IMR-90 (cell line): Measurements from ENCODE around the gene DNAJC5. TPM values are rescaled to one million over a fixed set of nuclear protein-coding genes. Genes with fewer than 3 reads are reported as not detected.

Experiments
- ATAC-seq: fragments of 200-7000 bp; cut with Tn5 transposase; 2 replicates; pipeline ENCODE4 v1.9.1; 2020; ENCODE audit warnings: low read depth, mild to moderate bottlenecking, moderate library complexity
- BruUV-seq: library from RNA; stranded (reverse); fragments of 400-500 nt; replicated peaks from 2 replicates; lab custom pipeline; 2021; lab: Mats Ljungman, UMichigan
- CTCF ChIA-PET: fragments of 300-600 bp; formaldehyde crosslinking; extraction: SDS; loops from one replicate; lab custom pipeline; 2021; ENCODE audit warnings: antibody characterized with exemption; lab: Yijun Ruan, JAX
- POLR2A ChIA-PET: fragments of 300-600 bp; sonication (Branson Sonifier 250); formaldehyde crosslinking; loops from one replicate; lab custom pipeline; 2022; ENCODE audit warnings: antibody characterized with exemption; ENCODE audit not compliant: unreplicated experiment; lab: Charles Lee
- DNase-seq: peaks from one replicate; pipeline ENCODE4 v3.0.0; 2013
- H2AFZ ChIP-seq: replicated peaks from 2 replicates; pipeline ENCODE3; 2013; ENCODE audit warnings: low read length, mild to moderate bottlenecking; ENCODE audit not compliant: poor library complexity
- H2AK5ac ChIP-seq: 2 replicates; pipeline ENCODE4 v1.6.1; 2013; ENCODE audit warnings: low read depth, low read length, inconsistent platforms
- H2AK9ac ChIP-seq: replicated peaks from 2 replicates; pipeline ENCODE3; 2013; ENCODE audit warnings: mild to moderate bottlenecking, low read depth, low read length, moderate library complexity; ENCODE audit not compliant: poor library complexity
- H2BK120ac ChIP-seq: 2 replicates; pipeline ENCODE4 v1.6.1; 2013; ENCODE audit warnings: low read depth, low read length, inconsistent platforms
- H2BK15ac ChIP-seq: 3 replicates; pipeline ENCODE4 v1.6.1; 2013; ENCODE audit warnings: low read depth, low read length, inconsistent platforms
- H2BK20ac ChIP-seq: 2 replicates; pipeline ENCODE4 v1.6.1; 2013; ENCODE audit warnings: low read depth, mild to moderate bottlenecking, inconsistent platforms, low read length, moderate library complexity
- H2BK5ac ChIP-seq: 2 replicates; pipeline ENCODE4 v1.6.1; 2013; ENCODE audit warnings: mild to moderate bottlenecking, low read depth, low read length, inconsistent platforms; ENCODE audit not compliant: poor library complexity, severe bottlenecking
- H3K14ac ChIP-seq: replicated peaks from 2 replicates; pipeline ENCODE4 v1.6.1; 2013; ENCODE audit warnings: low read depth, low read length, inconsistent platforms
- H3K18ac ChIP-seq: 2 replicates; pipeline ENCODE4 v1.6.1; 2013; ENCODE audit warnings: low read depth, low read length, control low read depth
- H3K23ac ChIP-seq: 2 replicates; pipeline ENCODE4 v1.6.1; 2013; ENCODE audit warnings: low read depth, low read length, inconsistent platforms
- H3K27ac ChIP-seq: 2 replicates; pipeline ENCODE4 v1.5.1; 2013; ENCODE audit warnings: mild to moderate bottlenecking, control low read depth, low read length; ENCODE audit not compliant: insufficient read depth
- H3K27me3 ChIP-seq: 2 replicates; pipeline ENCODE4 v1.6.1; 2013; ENCODE audit warnings: low read length; ENCODE audit not compliant: control insufficient read depth, insufficient read depth
- H3K36me3 ChIP-seq: 2 replicates; pipeline ENCODE4 v1.6.1; 2013; ENCODE audit warnings: low read length, mixed read lengths; ENCODE audit not compliant: control insufficient read depth, insufficient read depth
- H3K4ac ChIP-seq: 2 replicates; pipeline ENCODE4 v1.6.1; 2013; ENCODE audit warnings: low read depth, low read length, inconsistent platforms
- H3K4me1 ChIP-seq: 2 replicates; pipeline ENCODE4 v1.6.1; 2013; ENCODE audit warnings: low read length, mixed read lengths; ENCODE audit not compliant: control insufficient read depth, insufficient read depth
- H3K4me2 ChIP-seq: 2 replicates; pipeline ENCODE4 v1.6.1; 2013; ENCODE audit warnings: low read depth, mild to moderate bottlenecking, control low read depth, low read length, moderate library complexity
- H3K4me3 ChIP-seq: 2 replicates; pipeline ENCODE4 v1.5.1; 2013; ENCODE audit warnings: low read depth, mild to moderate bottlenecking, control low read depth, low read length, moderate library complexity; ENCODE audit not compliant: insufficient read depth
- H3K56ac ChIP-seq: 2 replicates; pipeline ENCODE4 v1.6.1; 2013; ENCODE audit warnings: low read length, inconsistent platforms; ENCODE audit not compliant: insufficient read depth; ENCODE audit errors: extremely low read depth
- H3K79me1 ChIP-seq, 2 experiments: 2 replicates each; pipeline ENCODE4 v1.6.1; 2013; ENCODE audit warnings: low read length in 2 of 2, inconsistent platforms in 1 of 2, low read depth in 1 of 2
- H3K9ac ChIP-seq: 2 replicates; pipeline ENCODE4 v1.6.1; 2013; ENCODE audit warnings: low read depth, low read length, control low read depth
- H3K9me1 ChIP-seq: 2 replicates; pipeline ENCODE4 v1.6.1; 2013; ENCODE audit warnings: low read length, inconsistent platforms; ENCODE audit not compliant: insufficient read depth
- H3K9me3 ChIP-seq: 2 replicates; pipeline ENCODE4 v1.6.1; 2013; ENCODE audit warnings: low read length; ENCODE audit not compliant: control insufficient read depth, insufficient read depth
- H4K20me1 ChIP-seq: 2 replicates; pipeline ENCODE4 v1.6.1; 2013; ENCODE audit warnings: low read length, inconsistent platforms; ENCODE audit not compliant: insufficient read depth
- H4K5ac ChIP-seq: 2 replicates; pipeline ENCODE4 v1.6.1; 2013; ENCODE audit warnings: mild to moderate bottlenecking, low read depth, low read length, control low read depth
- H4K8ac ChIP-seq, 2 experiments: 2 replicates each; pipeline ENCODE4 v1.6.1; 2013; ENCODE audit warnings: low read depth in 2 of 2, low read length in 2 of 2, control low read depth in 1 of 2, inconsistent platforms in 1 of 2
- H4K91ac ChIP-seq: 2 replicates; pipeline ENCODE4 v1.6.1; 2013; ENCODE audit warnings: low read depth, low read length, inconsistent platforms; ENCODE audit not compliant: insufficient read depth
- BHLHE40 ChIP-seq: fragments of 150-350 bp; IDR thresholded peaks from 2 replicates; pipeline ENCODE4 v1.6.1; 2016; ENCODE audit warnings: mild to moderate bottlenecking, low read depth, low read length
- MAFK ChIP-seq: IDR thresholded peaks from 2 replicates; pipeline ENCODE4 v1.6.1; 2012; ENCODE audit warnings: low read depth, low read length, improper control_type of control experiment
- MAZ ChIP-seq: IDR thresholded peaks from 2 replicates; pipeline ENCODE4 v1.6.1; 2012; ENCODE audit warnings: low read depth, mild to moderate bottlenecking, low read length, improper control_type of control experiment, moderate library complexity, borderline replicate concordance
- MXI1 ChIP-seq: IDR thresholded peaks from 2 replicates; pipeline ENCODE4 v1.6.1; 2012; ENCODE audit warnings: low read depth, mild to moderate bottlenecking, low read length, moderate library complexity, borderline replicate concordance
- NFE2L2 ChIP-seq: fragments of 150-350 bp; IDR thresholded peaks from 2 replicates; pipeline ENCODE4 v1.6.1; 2016; ENCODE audit warnings: low read depth, mild to moderate bottlenecking, low read length
- RAD21 ChIP-seq: IDR thresholded peaks from 2 replicates; pipeline ENCODE4 v1.6.1; 2012; ENCODE audit warnings: low read length, improper control_type of control experiment
- SMC3 ChIP-seq: fragments of 150-350 bp; IDR thresholded peaks from 2 replicates; pipeline ENCODE4 v1.6.1; 2016; ENCODE audit warnings: low read depth, mild to moderate bottlenecking, antibody characterized with exemption, low read length, moderate library complexity
- USF2 ChIP-seq: fragments of 150-350 bp; IDR thresholded peaks from 2 replicates; pipeline ENCODE4 v1.6.1; 2017; ENCODE audit warnings: mild to moderate bottlenecking, antibody characterized with exemption, low read length, low read depth
- WGBS, 2 experiments: methylation state at CpG; one replicate each; pipeline versions ENCODE4 v1.1.5 to v1.1.7; 2013; ENCODE audit warnings: missing lambda C conversion rate in 2 of 2; ENCODE audit not compliant: insufficient read length in 1 of 2; ENCODE audit errors: extremely low coverage in 2 of 2; 5-methylcytosine and 5-hydroxymethylcytosine counted together
- dilution Hi-C: fragments of 300-500 bp; cut with HindIII; formaldehyde crosslinking; loops from one replicate; pipeline ENCODE4 v1.14.3; 2018; ENCODE audit warnings: low sequenced_read_pairs; ENCODE audit not compliant: unreplicated experiment
- in situ Hi-C: fragments of 300-500 bp; cut with MboI; formaldehyde crosslinking; loops from 3 replicates; pipeline ENCODE4 v1.14.3; 2019; ENCODE audit warnings: low sequenced_read_pairs, inconsistent platforms, mixed read lengths
- intact Hi-C: fragments of 100-400 bp; cut with micrococcal nuclease; formaldehyde crosslinking; loops from 2 replicates; pipeline ENCODE4 v1.10.0; 2022
- polyA plus RNA-seq, 3 experiments: library from polyadenylated mRNA; depleted of rRNA; stranded (reverse); fragments of >200 nt; gene quantifications; 2 replicates each; pipeline ENCODE4 v1.2.3, GENCODE V29; 2012; ENCODE audit warnings: low replicate concordance in 1 of 3
- total RNA-seq: library from RNA; depleted of rRNA; stranded (reverse); fragments of >200 nt; gene quantifications from 2 replicates; pipeline ENCODE4 v1.2.3, GENCODE V29; 2012

DNAJC5 gene
- total and polyA plus RNA-seq, 2 of the 4 experiments (the other 2 are of a cell fraction) = 35.6 to 45.2 TPM

GRCh38 chr20:63933646-63934045 is 38.7 kb downstream of the DNAJC5 start:
- TF ChIP-seq USF2 (no peak), SMC3 (no peak), NFE2L2 (no peak), MXI1 (no peak), RAD21 (no peak), BHLHE40 (no peak), MAZ (no peak), MAFK (no peak)

More at GRCh38 chr20:63933646-63934045, 38.7 kb downstream of the DNAJC5 start:
- H3K79me1 ChIP-seq = peaks cover 34 to 45% of the 10 kb centered on the region in 2 experiments
- H3K9me3 ChIP-seq = no peaks in the 10 kb centered on the region
- DNase-seq = no peak
- CTCF ChIA-PET = no interaction called here
- no peaks in the 10 kb centered on the region for H3K27me3 ChIP-seq
- H3K9me1 ChIP-seq = peaks cover 12% of the 10 kb centered on the region; the same call in 1 of the 2 replicates
- H4K8ac ChIP-seq = no peak overlapping the region
- H2BK15ac ChIP-seq = no peak overlapping the region
- no peak overlapping the region for H3K56ac ChIP-seq
- no peak overlapping the region for H2AK5ac ChIP-seq
- no peak overlapping the region for H2BK20ac ChIP-seq
- ATAC-seq = no peak
- no peak overlapping the region for H4K91ac ChIP-seq
- H3K36me3 ChIP-seq = peaks cover 63% of the 10 kb centered on the region
- no peaks in the 10 kb centered on the region for H3K4me1 ChIP-seq
- H2BK120ac ChIP-seq = no peak overlapping the region
- H3K4me2 ChIP-seq = no peak overlapping the region
- no peak overlapping the region for H2AFZ ChIP-seq
- H4K20me1 ChIP-seq = peaks cover 51% of the 10 kb centered on the region
- H3K9ac ChIP-seq = no peak overlapping the region
- POLR2A ChIA-PET = no interaction called here
- in situ Hi-C loops (no loop called here), dilution Hi-C loops (no loop called here), intact Hi-C loops (no loop called here)
- no peak overlapping the region for H2AK9ac ChIP-seq
- no peak overlapping the region for H4K5ac ChIP-seq
- H3K23ac ChIP-seq = no peak overlapping the region
- no peak overlapping the region for H3K27ac ChIP-seq
- H3K4ac ChIP-seq = no peak overlapping the region
- no peak overlapping the region for H3K4me3 ChIP-seq
- no peak overlapping the region for H3K14ac ChIP-seq
- 83% methylated on average over 3 of the region's 5 CpGs; no CpG with 5 or more reads in 1 of the 2 experiments for WGBS, 2 experiments
- BruUV-seq = TSS peak; percentile 52
- no peak overlapping the region for H3K18ac ChIP-seq
- H2BK5ac ChIP-seq = no peak overlapping the region
